ENCODE results near the gene SEL1L3.

The SEL1L3 gene

GRCh38 chr4:25757452-25757851 is 105.3 kb downstream of the SEL1L3 start:
- no peak for DNase-seq (ENCODE audit: low read depth in 2 of 3, low spot score in 2 of 3)

GRCh38 chr4:25756503-25756902 is 106.3 kb downstream of the SEL1L3 start:
- DNase-seq (ENCODE audit: low read depth in 2 of 3, low spot score in 2 of 3), result no peak

DNA sequence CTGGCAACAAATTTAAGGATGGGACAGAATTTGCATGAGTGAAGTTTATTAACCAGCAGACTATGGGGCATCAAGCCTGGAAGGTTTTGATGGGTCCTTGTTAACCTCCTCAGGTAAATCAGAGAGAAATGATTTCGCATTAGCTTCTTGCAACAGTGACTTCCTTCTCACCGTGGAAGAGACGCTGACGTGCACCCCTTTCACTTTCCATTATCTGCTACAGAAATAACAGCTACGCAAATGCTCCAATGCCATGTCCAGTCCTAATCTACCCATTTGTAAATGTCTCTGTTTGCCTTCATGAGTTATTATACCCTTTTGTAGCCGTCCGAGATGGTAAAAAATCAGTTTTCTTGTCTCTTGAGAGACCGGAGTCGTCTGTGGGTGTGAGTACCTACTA is 106.9 kb downstream of the SEL1L3 start:
- no peak for DNase-seq (ENCODE audit: low read depth in 2 of 3, low spot score in 2 of 3)

DNA sequence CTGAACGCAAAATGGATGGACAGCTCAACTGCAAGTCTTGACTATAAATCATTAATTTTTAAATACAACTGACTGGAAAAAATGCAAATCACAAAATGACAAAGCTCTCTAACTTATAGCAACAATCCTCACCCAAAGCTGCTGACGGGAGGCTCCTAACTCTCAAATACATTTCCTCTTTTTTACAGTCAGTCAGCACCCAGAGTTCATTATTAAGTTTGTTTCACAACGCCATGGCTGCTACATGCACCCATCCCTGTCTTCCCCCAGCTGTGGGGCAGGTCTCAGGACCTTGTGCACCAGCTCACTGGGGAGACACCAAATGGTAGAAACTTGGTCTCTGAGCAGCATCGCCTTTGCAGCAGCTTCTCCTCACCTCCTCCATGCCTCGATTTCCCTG is 109.5 kb downstream of the SEL1L3 start:
- DNase-seq (ENCODE audit: low read depth in 2 of 3, low spot score in 2 of 3), result no peak

- no peak for DNase-seq (ENCODE audit: low read depth in 2 of 3, low spot score in 2 of 3)
Measured at GRCh38 chr4:25750874-25751273, 111.9 kb downstream of the SEL1L3 start.

DNA sequence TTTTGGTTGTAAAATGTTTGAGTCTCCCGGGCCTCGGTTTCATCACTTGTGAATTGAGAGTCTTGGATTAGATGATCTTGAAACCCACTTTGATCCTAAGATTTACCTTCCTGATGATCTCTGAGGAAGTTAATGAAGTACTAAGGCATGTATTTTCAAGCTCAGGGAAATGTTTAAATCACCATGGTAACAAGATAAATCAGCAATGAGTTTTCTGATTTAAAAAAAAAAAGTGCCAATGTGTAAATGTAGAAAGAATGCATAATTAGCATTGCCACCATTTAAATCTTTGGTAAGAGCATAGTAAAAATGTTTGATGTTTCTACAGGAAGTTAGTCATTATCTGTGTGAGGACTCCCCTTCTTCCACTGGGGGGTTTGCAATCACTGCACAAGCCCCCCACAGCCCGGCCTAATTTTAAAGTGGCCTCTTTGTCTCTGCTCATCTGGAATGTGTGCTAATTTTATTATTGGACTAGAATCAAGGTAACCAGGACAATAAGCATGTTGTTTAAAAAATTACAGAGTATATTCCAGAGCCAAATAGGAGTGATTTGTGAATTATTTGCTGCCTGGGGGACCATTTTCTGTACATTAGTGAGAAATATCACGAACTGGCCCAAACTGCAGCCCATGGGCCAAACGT is 113.5 kb downstream of the SEL1L3 start:
- no peak for DNase-seq (ENCODE audit: low read depth in 2 of 3, low spot score in 2 of 3)

DNA sequence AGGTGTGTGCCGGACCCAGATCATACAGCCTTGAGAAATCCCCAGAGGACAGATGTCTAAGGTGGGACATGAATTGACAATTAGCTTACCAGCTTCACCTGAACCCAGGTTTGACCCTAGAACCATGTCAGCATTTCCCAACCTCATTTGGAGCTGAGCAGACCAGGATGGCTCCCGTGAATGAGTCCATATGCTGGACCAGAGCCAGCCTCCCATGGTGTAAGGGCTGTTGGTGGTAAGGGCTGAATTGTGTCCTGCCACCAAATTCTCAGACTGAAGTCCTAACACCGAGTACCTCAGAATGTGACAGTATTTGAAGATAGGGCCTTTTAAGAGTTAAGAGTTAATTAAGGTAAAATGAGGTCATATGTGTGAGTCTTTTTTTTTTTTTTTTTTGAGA is 118.8 kb downstream of the SEL1L3 start:
- no peak for DNase-seq (ENCODE audit: low read depth in 2 of 3, low spot score in 2 of 3)

DNA sequence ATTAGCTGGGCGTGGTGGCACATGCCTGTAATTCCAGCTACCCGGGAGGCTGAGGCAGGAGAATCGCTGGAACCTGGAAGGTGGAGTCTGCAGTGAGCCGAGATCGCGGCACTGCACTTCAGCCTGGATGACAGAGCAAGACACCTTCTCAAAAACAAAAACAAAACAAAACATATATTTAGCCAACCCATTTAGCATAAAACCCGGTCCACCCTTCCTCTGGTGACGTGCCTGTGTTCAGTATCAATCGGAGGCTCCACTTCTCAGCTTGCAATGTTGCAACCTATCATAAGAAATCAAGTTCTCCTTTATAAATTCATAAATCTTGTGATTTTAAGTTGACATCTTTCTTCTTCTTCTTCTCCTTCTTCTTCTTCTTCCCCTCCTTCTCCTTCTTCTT is 133.2 kb downstream of the SEL1L3 start:
- DNase-seq (ENCODE audit: low read depth in 2 of 3, low spot score in 2 of 3), result no peak

DNA sequence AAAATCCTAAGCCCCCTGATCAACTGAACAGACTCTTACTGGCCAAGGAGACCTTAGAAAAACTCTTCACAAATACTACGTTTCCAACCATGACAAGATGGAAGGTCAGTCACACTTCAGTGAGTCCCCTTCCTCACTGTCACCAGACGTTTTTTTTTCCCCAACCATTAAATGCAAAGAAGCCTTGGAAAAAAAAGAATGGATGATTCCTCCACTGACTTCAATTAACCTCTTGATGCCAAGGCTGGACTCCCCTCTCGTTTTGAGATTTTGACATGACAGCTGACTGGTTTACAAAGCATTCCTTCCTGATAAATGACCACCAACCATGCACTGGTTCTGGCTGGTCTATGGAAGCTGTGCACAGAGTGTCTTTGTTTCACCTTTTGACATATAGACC is 133.9 kb downstream of the SEL1L3 start:
- DNase-seq (ENCODE audit: low read depth in 2 of 3, low spot score in 2 of 3), result no peak

GRCh38 chr4:25727711-25728493 is 134.9 kb downstream of the SEL1L3 start:
- DNase-seq (ENCODE audit: low read depth in 2 of 3, low spot score in 2 of 3), result no peak

GRCh38 chr4:25725870-25726269 is 136.9 kb downstream of the SEL1L3 start:
- DNase-seq (ENCODE audit: low read depth in 2 of 3, low spot score in 2 of 3), result no peak

DNA sequence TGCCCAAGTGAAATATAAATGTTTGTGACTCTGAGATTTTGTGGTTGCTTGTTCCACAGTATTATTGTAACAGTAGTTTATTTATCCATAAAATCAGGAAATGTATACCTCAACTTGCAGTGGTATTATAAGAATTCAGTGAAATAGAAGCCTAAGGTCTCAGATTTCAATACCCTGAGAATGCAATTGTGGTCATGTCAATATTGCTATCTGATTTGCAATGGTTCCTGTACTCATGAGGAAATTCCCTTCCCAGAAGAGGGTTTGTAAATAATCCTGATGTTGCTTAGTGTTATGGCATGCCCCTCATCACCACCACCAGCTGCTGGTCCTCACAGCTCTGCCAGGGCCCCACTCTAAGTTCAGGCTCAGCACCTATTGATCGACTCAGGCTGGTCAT is 139.4 kb downstream of the SEL1L3 start:
- DNase-seq (ENCODE audit: low read depth in 2 of 3, low spot score in 2 of 3), result no peak

GRCh38 chr4:25722964-25723363 is 139.8 kb downstream of the SEL1L3 start:
- DNase-seq (ENCODE audit: low read depth in 2 of 3, low spot score in 2 of 3), result no peak

DNA sequence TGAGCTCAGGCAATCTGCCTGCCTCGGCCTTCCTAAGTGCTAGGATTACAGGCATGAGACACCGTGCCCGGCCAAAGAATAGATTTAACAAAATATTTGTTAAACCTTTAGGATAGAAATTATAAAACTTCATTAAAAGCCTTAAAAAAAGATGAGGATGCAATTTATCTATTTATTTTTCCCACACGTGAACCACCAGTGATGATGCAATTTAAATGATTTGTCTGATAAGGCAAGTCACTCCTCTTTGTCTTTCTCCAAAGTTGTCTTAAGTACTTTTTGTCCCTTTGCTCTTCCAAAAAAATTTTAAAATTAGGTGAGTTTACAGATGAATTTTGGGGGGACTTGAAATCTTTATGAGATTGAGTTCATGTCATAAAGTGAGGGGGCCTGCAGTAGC is 149.0 kb downstream of the SEL1L3 start:
- DNase-seq (ENCODE audit: low read depth in 2 of 3, low spot score in 2 of 3), result no peak

- DNase-seq (ENCODE audit: low read depth in 2 of 3, low spot score in 2 of 3), result no peak
Measured at GRCh38 chr4:25712611-25713010, 150.2 kb downstream of the SEL1L3 start.

DNA sequence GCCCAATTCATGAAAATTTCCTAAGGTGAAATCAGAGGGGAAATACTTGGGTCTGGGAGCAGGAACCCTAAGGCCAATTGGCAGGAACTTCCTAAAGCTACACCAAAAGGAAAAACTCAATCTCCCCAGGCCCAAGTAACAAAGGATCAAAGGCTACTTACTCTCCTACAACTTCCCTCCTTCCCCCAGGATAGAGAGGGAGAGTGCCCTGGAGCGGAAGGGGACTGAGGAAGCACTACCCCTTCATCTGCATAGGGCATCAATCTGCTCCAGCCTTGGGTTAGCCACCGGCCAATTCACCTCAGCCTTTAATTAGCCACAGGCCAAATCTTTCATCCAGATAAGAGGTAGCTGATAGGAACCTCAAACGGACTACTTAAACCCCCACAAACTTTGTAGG is 152.2 kb downstream of the SEL1L3 start:
- no peak for DNase-seq (ENCODE audit: low read depth in 2 of 3, low spot score in 2 of 3)

- DNase-seq (ENCODE audit: low read depth in 2 of 3, low spot score in 2 of 3), result no peak
Measured at GRCh38 chr4:25704516-25704915, 158.3 kb downstream of the SEL1L3 start.

DNA sequence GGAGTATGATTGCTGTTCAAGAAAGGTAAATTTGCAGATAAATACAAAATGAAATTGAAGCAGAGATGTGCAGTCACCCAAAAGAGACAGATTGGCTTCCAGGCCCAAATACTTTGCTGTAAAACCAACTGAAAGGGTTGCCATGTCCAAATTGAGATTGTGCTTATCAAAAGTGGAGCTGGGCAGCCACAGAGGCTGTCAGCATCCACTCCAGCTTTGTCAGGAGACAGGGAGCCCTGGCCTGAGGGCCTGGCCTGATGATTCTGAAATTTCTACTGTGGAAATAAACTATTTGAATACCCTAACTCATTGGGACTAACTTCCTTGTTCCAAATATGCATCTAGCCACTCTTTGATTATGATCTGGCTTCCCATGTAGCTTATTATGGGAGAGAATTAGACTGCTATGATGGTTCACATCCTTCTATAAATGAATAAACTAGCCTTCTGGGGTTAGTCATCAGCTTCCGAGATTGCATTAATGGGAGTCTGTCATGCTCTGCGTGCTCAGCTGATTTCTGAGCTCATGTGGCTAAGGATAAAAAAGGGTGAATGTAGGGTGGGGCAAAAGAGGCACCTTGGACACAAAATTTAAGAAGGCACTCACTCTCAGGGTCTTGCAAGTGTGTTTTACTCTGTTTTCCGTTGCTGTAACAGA is 158.9 kb downstream of the SEL1L3 start:
- DNase-seq (ENCODE audit: low read depth in 2 of 3, low spot score in 2 of 3), result no peak

DNA sequence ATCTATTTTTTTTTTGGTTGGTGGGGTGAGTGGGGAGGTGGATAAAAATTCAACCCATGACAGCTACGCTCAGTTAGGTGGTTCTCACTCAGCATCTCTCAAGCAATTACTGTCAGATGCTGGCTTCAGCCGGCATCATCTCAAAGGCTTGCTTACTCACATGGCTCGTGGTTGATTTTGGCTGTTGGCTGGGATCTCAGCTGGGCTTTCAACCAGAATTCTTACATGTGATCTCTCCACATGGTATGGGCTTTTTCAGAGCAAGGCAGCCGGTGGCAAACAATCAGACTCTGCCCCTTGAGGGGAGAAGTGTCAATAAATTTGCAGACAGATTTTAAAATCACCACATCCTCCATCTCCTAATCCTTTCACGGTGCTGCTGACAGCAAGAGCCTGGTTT is 159.9 kb downstream of the SEL1L3 start:
- DNase-seq (ENCODE audit: low read depth in 2 of 3, low spot score in 2 of 3), result no peak

- DNase-seq (ENCODE audit: low read depth in 2 of 3, low spot score in 2 of 3), result no peak
Measured at GRCh38 chr4:25700661-25701060, 162.1 kb downstream of the SEL1L3 start.

GRCh38 chr4:25697516-25697915 is 165.3 kb downstream of the SEL1L3 start:
- DNase-seq (ENCODE audit: low read depth in 2 of 3, low spot score in 2 of 3), result no peak

Data from activated CD8-positive, alpha-beta memory T cell treated with anti-CD3 and anti-CD28 coated beads for 48 hours (primary cell).